GM18907 (cell line): ENCODE measurements around the gene DLK1.

Experiments
- ATAC-seq: cut with Tn5 transposase; IDR thresholded peaks from one replicate; pipeline ENCODE4 v1.9.1; 2021; ENCODE audit warnings: mild to moderate bottlenecking, moderate library complexity; ENCODE audit not compliant: unreplicated experiment

Gene DLK1

GRCh38 chr14:100712490-100712889 lies 14.2 kb upstream of the DLK1 start:
- no peak for ATAC-seq

GRCh38 chr14:100713705-100714104 lies 13.0 kb upstream of the DLK1 start:
- ATAC-seq, result no peak

DNA sequence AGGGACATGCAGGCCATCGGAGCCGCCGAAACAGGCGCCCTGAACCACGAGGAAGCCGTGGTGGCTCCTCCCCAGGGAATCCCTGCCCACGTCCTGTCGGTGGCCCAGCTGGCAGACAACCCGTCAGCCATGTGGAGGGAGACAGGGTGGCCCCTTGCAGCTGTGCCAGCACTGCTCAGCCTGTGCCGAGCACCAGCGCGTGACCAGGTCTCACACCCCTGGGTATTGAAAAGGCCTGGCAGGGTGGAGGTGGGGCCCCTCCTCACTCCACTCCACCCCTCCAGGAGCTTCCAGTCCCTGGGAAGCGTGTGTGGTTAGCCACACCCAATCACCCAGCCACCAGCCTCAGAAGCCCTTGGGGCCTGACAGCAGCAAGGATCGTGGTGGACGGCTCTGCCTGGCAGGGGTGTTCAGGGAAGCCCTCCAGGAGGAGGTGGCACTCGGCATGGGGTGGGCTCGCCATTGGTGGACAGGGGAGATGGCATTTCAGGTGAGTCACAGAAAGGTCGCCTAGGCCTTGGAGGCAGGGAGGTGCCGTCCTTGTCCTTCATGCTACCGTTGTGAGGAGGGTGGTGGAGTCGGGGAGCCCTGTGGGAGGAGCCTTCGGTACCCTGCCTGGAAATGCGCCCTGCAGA lies 12.3 kb upstream of the DLK1 start:
- ATAC-seq, result no peak

DNA sequence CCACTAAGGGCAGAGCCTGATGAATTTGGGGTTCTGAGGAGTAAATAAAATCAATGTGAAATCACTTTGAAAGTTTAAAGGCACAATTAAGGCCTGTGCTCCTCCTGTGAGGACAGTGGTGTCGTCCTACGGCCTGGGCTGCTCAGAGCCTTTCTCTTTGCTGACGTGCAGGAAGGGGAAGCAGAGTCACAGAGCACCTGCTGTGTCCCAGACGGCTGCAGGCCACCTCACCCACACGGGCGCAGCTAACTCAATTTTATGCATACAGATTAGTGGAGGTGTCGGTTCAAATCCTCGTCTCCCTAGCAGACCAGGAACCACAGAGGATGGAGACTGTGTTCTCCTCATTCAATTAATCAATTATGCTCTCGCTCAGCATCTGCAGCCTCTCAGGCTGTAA lies 11.4 kb upstream of the DLK1 start:
- ATAC-seq, result no peak

DNA sequence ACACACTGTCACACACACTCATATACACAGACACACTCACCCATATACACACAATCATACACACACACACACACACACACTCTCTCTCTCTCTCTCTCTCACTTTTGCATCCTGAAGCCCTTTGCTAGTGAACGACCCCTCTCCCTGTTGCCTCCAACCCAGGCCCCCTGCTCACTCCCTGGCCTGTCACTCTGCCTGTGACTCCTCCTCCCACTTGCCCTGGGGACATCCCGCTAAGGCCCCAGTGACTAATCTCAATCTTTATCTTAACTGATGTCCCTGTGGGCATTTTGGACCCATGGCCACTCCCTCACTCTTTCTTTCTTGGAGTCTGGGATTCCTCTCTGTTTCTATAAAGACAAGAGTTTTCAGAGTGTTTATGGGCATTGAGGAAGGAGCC lies 10.9 kb upstream of the DLK1 start:
- no peak for ATAC-seq

GRCh38 chr14:100717386-100717785 lies 9.3 kb upstream of the DLK1 start:
- ATAC-seq, result no peak

DNA sequence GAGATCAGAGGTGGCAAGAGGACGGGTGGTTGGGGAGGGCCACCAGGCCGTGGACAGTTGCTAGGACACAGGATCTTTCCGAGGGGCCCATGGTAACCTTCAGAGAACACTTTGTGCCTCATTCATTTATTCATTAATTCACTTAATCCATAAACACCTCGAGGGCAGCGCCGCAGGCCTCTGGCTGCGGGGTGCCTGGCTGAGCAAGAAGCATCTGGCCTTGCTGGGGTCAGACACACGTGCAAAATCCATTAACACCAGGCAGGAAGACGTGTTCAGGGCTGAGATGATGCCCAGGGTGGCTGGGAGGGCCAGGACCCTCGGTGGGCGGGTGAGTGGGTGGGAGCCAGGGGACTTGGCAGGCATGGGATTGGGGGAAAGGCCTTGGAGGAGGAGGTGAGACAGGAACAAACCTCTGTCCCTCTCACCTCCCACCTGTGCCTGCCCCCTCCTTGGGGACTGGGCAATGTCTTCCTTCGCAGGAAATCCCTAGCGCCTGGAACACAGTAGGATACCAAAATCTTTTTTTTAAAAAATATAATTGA lies 6.6 kb upstream of the DLK1 start:
- ATAC-seq, result no peak

DNA sequence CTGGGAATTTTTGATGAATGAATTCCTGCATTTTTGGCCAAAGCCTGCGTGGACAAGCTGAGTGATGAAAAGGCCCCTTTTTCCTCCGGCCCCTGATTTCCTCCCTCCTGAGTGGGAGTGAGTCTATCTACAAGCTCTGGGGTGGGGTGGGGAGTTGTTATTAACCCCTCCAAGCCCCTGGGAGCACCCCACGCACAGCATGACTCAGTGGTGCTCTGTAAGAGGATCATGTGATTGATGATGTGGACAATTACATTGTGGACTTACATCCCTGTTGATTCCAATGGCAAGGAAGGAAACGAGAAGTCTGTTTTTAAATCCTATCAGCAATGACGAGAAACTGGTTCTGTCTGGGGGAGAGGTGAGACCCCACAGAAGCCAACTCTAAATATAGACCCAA lies 5.1 kb upstream of the DLK1 start:
- ATAC-seq, result no peak

GRCh38 chr14:100722367-100722766 lies 4.3 kb upstream of the DLK1 start:
- ATAC-seq, result no peak

- ATAC-seq, result no peak
Observed at GRCh38 chr14:100723135-100723829, 3.4 kb upstream of the DLK1 start.

- ATAC-seq, result no peak
Observed at GRCh38 chr14:100723830-100724437, 2.8 kb upstream of the DLK1 start.

GRCh38 chr14:100724536-100724935 lies 2.2 kb upstream of the DLK1 start:
- ATAC-seq, result no peak

- no peak for ATAC-seq
Observed at GRCh38 chr14:100725587-100726387, 905 bp upstream of the DLK1 start.

DNA sequence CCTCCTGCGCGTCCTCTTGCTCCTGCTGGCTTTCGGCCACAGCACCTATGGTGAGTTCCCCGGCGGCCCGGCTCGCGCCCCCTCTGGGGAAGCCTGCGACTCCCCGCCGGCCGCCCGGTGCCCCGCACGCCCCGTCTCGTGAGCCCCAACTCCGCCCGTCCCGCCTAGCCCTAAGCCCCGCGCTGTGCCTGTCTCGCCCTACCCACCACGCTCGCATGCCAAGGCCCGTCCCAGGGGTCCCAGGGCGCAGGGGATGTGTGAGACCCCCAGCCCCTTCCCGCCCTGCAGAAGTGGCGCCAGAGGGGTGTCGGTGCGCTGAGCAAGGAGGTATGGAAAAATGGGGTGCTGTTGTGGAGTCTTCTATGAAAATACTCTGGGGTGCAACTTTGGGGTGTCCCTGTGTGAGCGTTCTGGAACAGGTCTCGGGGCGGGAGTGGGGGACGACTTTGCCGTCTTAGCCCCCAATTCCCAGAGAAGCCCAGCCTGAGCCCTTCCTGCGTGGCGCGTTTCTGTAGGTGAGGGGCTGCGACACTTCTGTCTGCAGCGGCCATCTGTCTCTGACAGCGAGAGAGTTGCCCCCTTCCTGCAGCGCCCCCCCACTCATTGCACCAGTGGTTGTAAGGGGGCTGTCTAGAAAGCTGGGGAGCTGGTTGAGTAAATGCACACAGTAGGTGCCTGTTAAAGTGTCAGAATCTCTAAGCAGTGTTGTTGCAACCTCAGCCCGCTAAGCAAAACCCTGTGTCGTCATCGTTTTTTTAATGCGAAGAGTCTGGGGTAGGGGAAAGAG lies 587 bp downstream of the DLK1 start:
- no peak for ATAC-seq

GRCh38 chr14:100727873-100728240 lies 1.2 kb downstream of the DLK1 start:
- ATAC-seq, result no peak

- ATAC-seq, result no peak
Observed at GRCh38 chr14:100728962-100729361, 2.3 kb downstream of the DLK1 start.

GRCh38 chr14:100729982-100730381 lies 3.3 kb downstream of the DLK1 start:
- no peak for ATAC-seq

DNA sequence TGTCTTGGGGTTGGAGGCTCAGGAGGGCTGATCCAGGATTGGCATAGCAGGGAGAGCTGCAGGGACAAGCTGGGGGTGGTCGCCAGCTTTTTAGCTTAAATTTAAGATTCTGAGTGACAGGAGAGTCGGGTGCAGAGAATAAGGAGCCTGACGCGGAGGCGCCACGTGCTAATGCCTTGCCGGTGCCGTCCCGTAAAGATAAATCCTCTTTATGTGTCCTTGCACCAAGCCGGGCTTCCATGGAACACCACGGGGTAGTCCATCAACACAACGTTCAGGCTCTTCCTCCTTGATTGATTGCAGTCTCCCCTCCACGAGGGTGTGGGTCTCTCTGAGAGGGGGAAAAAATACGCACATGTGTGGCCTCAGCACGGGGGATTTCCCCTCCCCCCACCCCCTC lies 3.9 kb downstream of the DLK1 start:
- ATAC-seq, result no peak

- no peak for ATAC-seq
Observed at GRCh38 chr14:100731011-100731670, 4.4 kb downstream of the DLK1 start.
